Stimulated activated naive CD4-positive, alpha-beta T cell treated with Interleukin-2 at 50 U/mL for 16 hours (primary cell): ENCODE measurements around the gene RPS3.

Experiments used
- DNase-seq: peaks from one replicate; lab custom pipeline; 2025; lab: John Stamatoyannopoulos, UW

RPS3 gene

GRCh38 chr11:75435571-75435925 lies 36.2 kb downstream of the RPS3 start:
- no peak for DNase-seq

- no peak for DNase-seq
These were observed 37.5 kb downstream of the RPS3 start for GRCh38 chr11:75436806-75437205.

GRCh38 chr11:75437966-75438659 lies 38.8 kb downstream of the RPS3 start:
- DNase-seq, result no peak

GRCh38 chr11:75439026-75439425 lies 39.7 kb downstream of the RPS3 start:
- DNase-seq, result no peak

GRCh38 chr11:75439495-75440120 lies 40.3 kb downstream of the RPS3 start:
- no peak for DNase-seq

- no peak for DNase-seq
These were observed 41.9 kb downstream of the RPS3 start for GRCh38 chr11:75440960-75441803.

- DNase-seq, result no peak
These were observed 42.5 kb downstream of the RPS3 start for GRCh38 chr11:75441804-75442132.

- DNase-seq, result no peak
These were observed 43.0 kb downstream of the RPS3 start for GRCh38 chr11:75442161-75442885.

- no peak for DNase-seq
These were observed 43.7 kb downstream of the RPS3 start for GRCh38 chr11:75443043-75443442.

GRCh38 chr11:75445315-75445953 lies 46.1 kb downstream of the RPS3 start:
- DNase-seq, result peak; percentile 64

- DNase-seq, result no peak
These were observed 48.1 kb downstream of the RPS3 start for GRCh38 chr11:75447415-75447814.

GRCh38 chr11:75449271-75449670 lies 50.0 kb downstream of the RPS3 start:
- no peak for DNase-seq

- DNase-seq, result no peak
These were observed 50.5 kb downstream of the RPS3 start for GRCh38 chr11:75449776-75450175.

- no peak for DNase-seq
These were observed 50.9 kb downstream of the RPS3 start for GRCh38 chr11:75450236-75450635.

- no peak for DNase-seq
These were observed 51.8 kb downstream of the RPS3 start for GRCh38 chr11:75450826-75451821.

GRCh38 chr11:75453916-75454655 lies 54.8 kb downstream of the RPS3 start:
- no peak for DNase-seq

GRCh38 chr11:75454987-75455386 lies 55.7 kb downstream of the RPS3 start:
- no peak for DNase-seq
